Tibial artery (tissue), 4 donors: ENCODE results near the gene MED25.

Experiments
- DNase-seq, 2 donors: peaks; one replicate each; pipeline ENCODE4 v3.0.0-alpha.2; 2019
- H3K27ac ChIP-seq, 2 donors: fragments of 200-600 bp; sonication (generic) in 1 of 2; 1 replicate in 1 of 2; 2 replicates in 1 of 2; pipeline ENCODE4 v1.5.1; 2018 to 2019; ENCODE audit warnings: mild to moderate bottlenecking in 1 of 2
- H3K27me3 ChIP-seq, 2 donors: fragments of 200-600 bp; sonication (generic) in 1 of 2; one replicate each; pipeline versions ENCODE4 v1.5.1 to v1.6.0; 2016 to 2019
- H3K36me3 ChIP-seq, 3 donors: fragments of 200-600 bp; sonication (generic) in 2 of 3; one replicate each; pipeline ENCODE4 v1.5.1; 2016 to 2019; ENCODE audit warnings: mild to moderate bottlenecking in 2 of 3
- H3K4me1 ChIP-seq, 4 donors: fragments of 200-600 bp; sonication (generic) in 2 of 4; 1 replicate in 3 of 4; 2 replicates in 1 of 4; pipeline ENCODE4 v1.5.1; 2016 to 2019
- H3K4me3 ChIP-seq, 2 donors: fragments of 200-600 bp; sonication (generic) in 1 of 2; 1 replicate in 1 of 2; 2 replicates in 1 of 2; pipeline ENCODE4 v1.5.1; 2018 to 2019; ENCODE audit warnings: mild to moderate bottlenecking in 2 of 2
- H3K9me3 ChIP-seq, 3 donors: fragments of 200-600 bp; sonication (generic) in 1 of 3; one replicate each; pipeline ENCODE4 v1.5.1; 2016 to 2019
- intact Hi-C: fragments of 100-400 bp; cut with DNase I; formaldehyde crosslinking; loops from one replicate; pipeline ENCODE4 v1.15.0; 2023; ENCODE audit warnings: low total_unique reads
- TF ChIP-seq, protein P1 (sequence below), 2 experiments: fragments of 200-600 bp in 1 of 2; fragments of 450-650 bp in 1 of 2; IDR thresholded peaks; one replicate each; pipeline ENCODE4 v1.5.1; 2017 to 2019; ENCODE audit warnings: antibody characterized with exemption in 2 of 2, mild to moderate bottlenecking in 1 of 2, moderate library complexity in 1 of 2

Gene MED25

DNA sequence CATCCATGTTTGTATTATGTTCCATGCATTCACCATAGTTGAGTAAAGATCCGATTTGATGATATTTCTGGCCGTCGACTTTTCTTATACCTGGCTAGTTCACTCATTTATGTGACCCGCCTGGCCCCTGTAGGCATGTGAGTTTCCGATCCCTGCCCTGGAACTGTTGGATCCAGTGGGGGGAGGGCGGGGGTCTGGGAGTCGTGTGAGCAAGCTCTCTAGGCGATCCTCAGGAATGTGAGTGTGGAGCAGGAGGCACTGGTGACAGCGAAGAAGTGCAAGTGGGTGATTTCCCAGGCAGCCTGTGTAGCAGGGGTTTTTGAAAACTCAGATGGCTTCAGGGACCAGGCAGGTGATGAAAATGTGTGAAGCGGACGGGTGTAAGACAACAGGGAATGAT, 22.2 kb downstream of the MED25 start:
- Histone ChIP-seq H3K27ac (no peak overlapping the region), H3K36me3 (peaks cover 40 to 57% (median 48%) of the 10 kb centered on the region in 3 donors), H3K27me3 (no peaks in the 10 kb centered on the region), H3K4me3 (no peak overlapping the region), H3K4me1 (no peaks in the 10 kb centered on the region), H3K9me3 (no peaks in the 10 kb centered on the region)
- DNase-seq = no peak
- TF ChIP-seq, protein P1, sequence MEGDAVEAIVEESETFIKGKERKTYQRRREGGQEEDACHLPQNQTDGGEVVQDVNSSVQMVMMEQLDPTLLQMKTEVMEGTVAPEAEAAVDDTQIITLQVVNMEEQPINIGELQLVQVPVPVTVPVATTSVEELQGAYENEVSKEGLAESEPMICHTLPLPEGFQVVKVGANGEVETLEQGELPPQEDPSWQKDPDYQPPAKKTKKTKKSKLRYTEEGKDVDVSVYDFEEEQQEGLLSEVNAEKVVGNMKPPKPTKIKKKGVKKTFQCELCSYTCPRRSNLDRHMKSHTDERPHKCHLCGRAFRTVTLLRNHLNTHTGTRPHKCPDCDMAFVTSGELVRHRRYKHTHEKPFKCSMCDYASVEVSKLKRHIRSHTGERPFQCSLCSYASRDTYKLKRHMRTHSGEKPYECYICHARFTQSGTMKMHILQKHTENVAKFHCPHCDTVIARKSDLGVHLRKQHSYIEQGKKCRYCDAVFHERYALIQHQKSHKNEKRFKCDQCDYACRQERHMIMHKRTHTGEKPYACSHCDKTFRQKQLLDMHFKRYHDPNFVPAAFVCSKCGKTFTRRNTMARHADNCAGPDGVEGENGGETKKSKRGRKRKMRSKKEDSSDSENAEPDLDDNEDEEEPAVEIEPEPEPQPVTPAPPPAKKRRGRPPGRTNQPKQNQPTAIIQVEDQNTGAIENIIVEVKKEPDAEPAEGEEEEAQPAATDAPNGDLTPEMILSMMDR (IDR thresholded peaks at IDR 0.05) = no peak
- intact Hi-C loops = no loop called here

GRCh38 chr19:49840736-49841249, 22.7 kb downstream of the MED25 start:
- DNase-seq = no peak
- peaks cover 37 to 52% (median 43%) of the 10 kb centered on the region in 3 donors for H3K36me3 ChIP-seq
- intact Hi-C loops = no loop called here

GRCh38 chr19:49843265-49843664, 25.2 kb downstream of the MED25 start:
- DNase-seq = no peak
- Histone ChIP-seq H3K27me3 (no peaks in the 10 kb centered on the region), H3K36me3 (peaks cover 17 to 27% (median 19%) of the 10 kb centered on the region in 3 donors), H3K4me3 (no peak overlapping the region), H3K9me3 (no peaks in the 10 kb centered on the region), H3K4me1 (no peaks in the 10 kb centered on the region), H3K27ac (no peak overlapping the region)
- TF ChIP-seq, protein P1 (IDR thresholded peaks at IDR 0.05) = no peak
- intact Hi-C loops = no loop called here

More at GRCh38 chr19:49840736-49841249, 22.7 kb downstream of the MED25 start:
- TF ChIP-seq, protein P1 (IDR thresholded peaks at IDR 0.05) = no peak
- no peak overlapping the region for H3K27ac ChIP-seq
- H3K4me1 ChIP-seq = no peaks in the 10 kb centered on the region
- H3K27me3 ChIP-seq = no peaks in the 10 kb centered on the region
- H3K9me3 ChIP-seq = no peaks in the 10 kb centered on the region
- H3K4me3 ChIP-seq = no peak overlapping the region

GRCh38 chr19:49844138-49845095, 26.3 kb downstream of the MED25 start:
- Histone ChIP-seq H3K36me3 (peaks cover 6 to 16% (median 9%) of the 10 kb centered on the region in 3 donors), H3K4me3 (no peak overlapping the region), H3K9me3 (no peaks in the 10 kb centered on the region), H3K27me3 (no peaks in the 10 kb centered on the region), H3K27ac (no peak overlapping the region), H3K4me1 (no peaks in the 10 kb centered on the region)
- TF ChIP-seq, protein P1 (IDR thresholded peaks at IDR 0.05) = no peak
- intact Hi-C loops = no loop called here
- DNase-seq = no peak

- Histone ChIP-seq H3K9me3 (no peaks in the 10 kb centered on the region), H3K4me3 (no peak overlapping the region), H3K27ac (no peak overlapping the region), H3K36me3 (peaks cover 0 to 9% (median 5%) of the 10 kb centered on the region in 3 donors), H3K4me1 (peaks cover 0 to 7% (median 5%) of the 10 kb centered on the region in 4 donors), H3K27me3 (no peaks in the 10 kb centered on the region)
- intact Hi-C loops = no loop called here
- no peak for DNase-seq
- TF ChIP-seq, protein P1 (IDR thresholded peaks at IDR 0.05) = no peak
Measured at GRCh38 chr19:49845414-49845813, 27.3 kb downstream of the MED25 start.
